HepG2 (cell line): Measurements from ENCODE around the gene TTPAL. TPM values are rescaled to one million over a fixed set of nuclear protein-coding genes. Genes with fewer than 3 reads are reported as not detected.

Experiments used
- AHDC1 ChIP-seq: sonication (generic); formaldehyde crosslinking; IDR thresholded peaks from 2 replicates; pipeline ENCODE4 v1.5.1; 2020; ENCODE audit warnings: mild to moderate bottlenecking, missing genetic modification reagents, borderline replicate concordance
- ARID3A ChIP-seq: IDR thresholded peaks from 2 replicates; pipeline ENCODE4 v1.6.1; 2012; ENCODE audit warnings: low read depth, low read length, improper control_type of control experiment
- CHD4 ChIP-seq: fragments of 200-600 bp; sonication (generic); IDR thresholded peaks from 2 replicates; pipeline ENCODE4 v1.7.0; 2017; ENCODE audit warnings: mild to moderate bottlenecking, low read length, borderline replicate concordance
- FOXK1 ChIP-seq: sonication (generic); formaldehyde crosslinking; IDR thresholded peaks from 2 replicates; pipeline ENCODE4 v1.4.0; 2020; ENCODE audit warnings: low read depth, missing genetic modification reagents, borderline replicate concordance
- HDAC6 ChIP-seq: fragments of 200-600 bp; sonication (generic); IDR thresholded peaks from 2 replicates; pipeline ENCODE4 v1.7.0; 2017; ENCODE audit warnings: mild to moderate bottlenecking, antibody characterized with exemption, low read length, low read depth
- KDM4B ChIP-seq: sonication (generic); formaldehyde crosslinking; IDR thresholded peaks from 2 replicates; pipeline ENCODE4 v1.4.0; 2020; ENCODE audit warnings: missing genetic modification reagents
- KLF12 ChIP-seq: sonication (generic); formaldehyde crosslinking; IDR thresholded peaks from 2 replicates; pipeline ENCODE4 v1.4.0; 2020; ENCODE audit warnings: missing genetic modification reagents, borderline replicate concordance
- TEF ChIP-seq: sonication (generic); formaldehyde crosslinking; IDR thresholded peaks from 2 replicates; pipeline ENCODE4 v1.5.0; 2020; ENCODE audit warnings: missing genetic modification reagents
- ZFP36L1 ChIP-seq: sonication (generic); formaldehyde crosslinking; IDR thresholded peaks from 2 replicates; pipeline ENCODE4 v1.8.0; 2022; ENCODE audit warnings: mild to moderate bottlenecking, missing genetic modification reagents, moderate library complexity
- ZMYM3 ChIP-seq: sonication (generic); formaldehyde crosslinking; IDR thresholded peaks from 2 replicates; pipeline ENCODE4 v1.5.1; 2020; ENCODE audit warnings: mild to moderate bottlenecking, missing genetic modification reagents
- ZNF18 ChIP-seq: sonication (generic); formaldehyde crosslinking; IDR thresholded peaks from 2 replicates; pipeline ENCODE4 v1.8.0; 2022; ENCODE audit warnings: mild to moderate bottlenecking, missing genetic modification reagents; ENCODE audit not compliant: insufficient replicate concordance
- ZNF292 ChIP-seq: sonication (generic); formaldehyde crosslinking; IDR thresholded peaks from 2 replicates; pipeline ENCODE4 v1.8.1; 2022; ENCODE audit warnings: mild to moderate bottlenecking, low read depth, missing genetic modification reagents, borderline replicate concordance
- ZNF3 ChIP-seq: IDR thresholded peaks from 2 replicates; pipeline ENCODE4 v1.7.0; 2017; ENCODE audit warnings: inconsistent platforms
- ZNF720 ChIP-seq: sonication (generic); formaldehyde crosslinking; IDR thresholded peaks from 2 replicates; pipeline ENCODE4 v1.4.0; 2020; ENCODE audit warnings: missing genetic modification reagents
- polyA plus RNA-seq, 8 experiments: library from polyadenylated mRNA; depleted of rRNA in 3 of 8; stranded (reverse) in 7 of 8; unstranded in 1 of 8; fragments of >200 nt; fragmentation: Illumina TruSeq in 4 of 8; extraction: Trizol in 4 of 8; gene quantifications; 2 replicates each; pipeline versions ENCODE4 v1.2.1 to v1.2.3, GENCODE V29; 2011 to 2016; ENCODE audit warnings: low read depth in 4 of 8, missing spikeins in 1 of 8, mixed read lengths in 1 of 8; ENCODE audit not compliant: insufficient read depth in 1 of 8
- total RNA-seq, 5 experiments: library from RNA; depleted of rRNA; stranded (reverse); fragments of >200 nt; fragmentation: Illumina TruSeq; extraction: Trizol; gene quantifications; 2 replicates each; pipeline ENCODE4 v1.2.3, GENCODE V29; 2016; ENCODE audit warnings: low read depth in 1 of 5

TTPAL gene
- total and polyA plus RNA-seq, 2 of the 13 experiments (the other 11 are each of a cell fraction or from before 2014, with no cell fraction given) = 4.3 to 18.8 TPM

- 0 out of 2 replicates have a peak, but pooled peaks have one; percentile 20 for TF ChIP-seq ARID3A
- TF ChIP-seq HDAC6 = 0 out of 2 replicates have a peak, but pooled peaks have one; percentile 55
- peak; percentile 71 for TF ChIP-seq ZMYM3 (CRISPR knock-in tag)
- TF ChIP-seq ZNF3 (CRISPR knock-in tag) = peak; percentile 92
- 0 out of 2 replicates have a peak, but pooled peaks have one; percentile 1 for TF ChIP-seq ZFP36L1 (CRISPR knock-in tag)
- no peak for TF ChIP-seq KLF12
- 0 out of 2 replicates have a peak, but pooled peaks have one; percentile 38 for TF ChIP-seq TEF (CRISPR knock-in tag)
- TF ChIP-seq ZNF18 (CRISPR knock-in tag) = peak; percentile 76
- TF ChIP-seq AHDC1 = 0 out of 2 replicates have a peak, but pooled peaks have one; percentile 5
- TF ChIP-seq FOXK1 (CRISPR knock-in tag) = no peak
- peak; percentile 97 for TF ChIP-seq CHD4
- TF ChIP-seq ZNF720 (CRISPR knock-in tag) = no peak
- 0 out of 2 replicates have a peak, but pooled peaks have one; percentile 41 for TF ChIP-seq KDM4B (CRISPR knock-in tag)
- TF ChIP-seq ZNF292 (CRISPR knock-in tag) = 0 out of 2 replicates have a peak, but pooled peaks have one; percentile 33
Observed at GRCh38 chr20:44532259-44532980, 56.7 kb downstream of the TTPAL start (continued).
